Vagina (tissue), 2 donors: Measurements from ENCODE around the gene TNFAIP8L1. TPM values are rescaled to one million over a fixed set of nuclear protein-coding genes. Genes with fewer than 3 reads are reported as not detected.

Source experiments
- DNase-seq, 2 donors: peaks; one replicate each; pipeline ENCODE4 v3.0.0-alpha.2; 2017; ENCODE audit errors: extremely low spot score in 2 of 2
- H3K27ac ChIP-seq: fragments of 200-600 bp; sonication (generic); one replicate; pipeline ENCODE4 v1.5.1; 2019
- H3K27me3 ChIP-seq: fragments of 200-600 bp; sonication (generic); one replicate; pipeline ENCODE4 v1.5.1; 2019
- H3K36me3 ChIP-seq, 2 donors: fragments of 200-600 bp; sonication (generic); one replicate each; pipeline ENCODE4 v1.5.1; 2017 to 2019
- H3K4me1 ChIP-seq: fragments of 200-600 bp; sonication (generic); one replicate; pipeline ENCODE4 v1.5.1; 2019
- H3K4me3 ChIP-seq, 2 donors: fragments of 200-600 bp; sonication (generic); 1 replicate in 1 of 2; 2 replicates in 1 of 2; pipeline ENCODE4 v1.5.1; 2016 to 2019
- H3K9me3 ChIP-seq: fragments of 200-600 bp; sonication (generic); one replicate; pipeline ENCODE4 v1.5.1; 2019
- CTCF ChIP-seq, 3 experiments: fragments of 450-650 bp in 2 of 3; fragments of 200-600 bp in 1 of 3; sonication (generic) in 1 of 3; IDR thresholded peaks; one replicate each; pipeline ENCODE4 v1.5.1; 2017 to 2019; ENCODE audit warnings: antibody characterized with exemption in 3 of 3, mild to moderate bottlenecking in 2 of 3, moderate library complexity in 2 of 3
- POLR2A ChIP-seq, 2 donors: fragments of 450-650 bp; IDR thresholded peaks; one replicate each; pipeline ENCODE4 v1.6.1; 2017; ENCODE audit warnings: antibody characterized with exemption in 2 of 2, mild to moderate bottlenecking in 2 of 2, moderate library complexity in 2 of 2
- POLR2AphosphoS5 ChIP-seq, 2 donors: sonication (generic); formaldehyde crosslinking; IDR thresholded peaks; one replicate each; pipeline ENCODE4 v1.9.0; 2017; ENCODE audit warnings: antibody characterized with exemption in 2 of 2, mild to moderate bottlenecking in 2 of 2, low read depth in 1 of 2; ENCODE audit not compliant: insufficient read depth in 1 of 2
- intact Hi-C: fragments of 100-400 bp; cut with DNase I; formaldehyde crosslinking; loops from one replicate; pipeline ENCODE4 v1.15.1; 2023
- total RNA-seq: library from RNA; depleted of rRNA; stranded (reverse); fragments of >200 nt; gene quantifications from one replicate; pipeline ENCODE4 v1.2.3, GENCODE V29; 2016

Gene TNFAIP8L1
- total RNA-seq, 1 donor from 2014 or later, result 13.0 TPM

DNA sequence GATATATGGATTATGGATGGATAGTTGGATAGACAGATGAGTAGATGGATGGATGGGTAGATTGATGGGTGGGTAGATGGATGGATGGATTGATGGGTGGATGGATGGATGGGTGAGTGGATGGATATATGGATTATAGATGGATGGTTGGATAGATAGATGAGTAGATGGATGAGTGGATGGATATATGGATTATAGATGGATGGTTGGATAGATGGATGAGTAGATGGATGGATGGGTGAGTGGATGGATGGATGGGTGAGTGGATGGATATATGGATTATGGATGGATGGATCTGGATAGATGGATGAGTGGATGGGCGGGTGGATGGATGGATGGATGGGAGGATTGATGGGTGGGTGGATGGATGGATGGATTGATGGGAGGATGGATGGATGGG is 36.4 kb upstream of the TNFAIP8L1 start:
- TF ChIP-seq POLR2AphosphoS5 (IDR thresholded peaks at IDR 0.05; ENCODE audit: insufficient read depth in 1 of 2, low read depth in 1 of 2), result no peak
- no peak for TF ChIP-seq CTCF (IDR thresholded peaks at IDR 0.05)
- TF ChIP-seq POLR2A (IDR thresholded peaks at IDR 0.05), result no peak
- intact Hi-C loops, result no loop called here
- Histone ChIP-seq H3K36me3 (no peaks in the 10 kb centered on the region), H3K4me3 (no peak overlapping the region), H3K27ac (no peak overlapping the region), H3K27me3 (peaks cover 3% of the 10 kb centered on the region), H3K4me1 (peaks cover 14% of the 10 kb centered on the region), H3K9me3 (no peaks in the 10 kb centered on the region)
- no peak for DNase-seq

- Histone ChIP-seq H3K27ac (no peak overlapping the region), H3K4me1 (peaks cover 7% of the 10 kb centered on the region), H3K27me3 (no peaks in the 10 kb centered on the region), H3K9me3 (no peaks in the 10 kb centered on the region), H3K36me3 (no peaks in the 10 kb centered on the region), H3K4me3 (no peak overlapping the region)
- no peak for TF ChIP-seq CTCF (IDR thresholded peaks at IDR 0.05)
- no peak for TF ChIP-seq POLR2AphosphoS5 (IDR thresholded peaks at IDR 0.05; ENCODE audit: insufficient read depth in 1 of 2, low read depth in 1 of 2)
- no peak for TF ChIP-seq POLR2A (IDR thresholded peaks at IDR 0.05)
- no peak for DNase-seq
- intact Hi-C loops, result no loop called here
These were observed 34.4 kb upstream of the TNFAIP8L1 start for GRCh38 chr19:4604912-4605311.

- no peak overlapping the region for H3K4me3 ChIP-seq
- H3K4me1 ChIP-seq, result peaks cover 7% of the 10 kb centered on the region
- intact Hi-C loops, result no loop called here
- no peaks in the 10 kb centered on the region for H3K27me3 ChIP-seq
- no peaks in the 10 kb centered on the region for H3K36me3 ChIP-seq
- no peaks in the 10 kb centered on the region for H3K9me3 ChIP-seq
- no peak overlapping the region for H3K27ac ChIP-seq
- TF ChIP-seq CTCF (IDR thresholded peaks at IDR 0.05) (no peak), POLR2AphosphoS5 (IDR thresholded peaks at IDR 0.05; ENCODE audit: insufficient read depth in 1 of 2, low read depth in 1 of 2) (no peak), POLR2A (IDR thresholded peaks at IDR 0.05) (no peak)
- no peak for DNase-seq
These were observed 33.1 kb upstream of the TNFAIP8L1 start for GRCh38 chr19:4606181-4606580.

GRCh38 chr19:4606921-4607678 is 32.2 kb upstream of the TNFAIP8L1 start:
- intact Hi-C loops, result no loop called here
- H3K9me3 ChIP-seq, result no peaks in the 10 kb centered on the region
- TF ChIP-seq CTCF (IDR thresholded peaks at IDR 0.05) (no peak), POLR2AphosphoS5 (IDR thresholded peaks at IDR 0.05; ENCODE audit: insufficient read depth in 1 of 2, low read depth in 1 of 2) (no peak), POLR2A (IDR thresholded peaks at IDR 0.05) (no peak)
- peaks cover 7% of the 10 kb centered on the region for H3K4me1 ChIP-seq
- DNase-seq, result no peak
- H3K27ac ChIP-seq, result no peak overlapping the region
- H3K27me3 ChIP-seq, result no peaks in the 10 kb centered on the region
- no peak overlapping the region for H3K4me3 ChIP-seq
- H3K36me3 ChIP-seq, result no peaks in the 10 kb centered on the region

- no peaks in the 10 kb centered on the region for H3K27me3 ChIP-seq
- no peak overlapping the region for H3K27ac ChIP-seq
- TF ChIP-seq POLR2A (IDR thresholded peaks at IDR 0.05) (no peak), POLR2AphosphoS5 (IDR thresholded peaks at IDR 0.05; ENCODE audit: insufficient read depth in 1 of 2, low read depth in 1 of 2) (no peak), CTCF (IDR thresholded peaks at IDR 0.05) (no peak)
- no peaks in the 10 kb centered on the region for H3K36me3 ChIP-seq
- peaks cover 7% of the 10 kb centered on the region for H3K4me1 ChIP-seq
- intact Hi-C loops, result no loop called here
- no peak for DNase-seq
- no peak overlapping the region for H3K4me3 ChIP-seq
- no peaks in the 10 kb centered on the region for H3K9me3 ChIP-seq
These were observed 29.3 kb upstream of the TNFAIP8L1 start for GRCh38 chr19:4609878-4610511.
